CD14-positive monocyte (primary cell): ENCODE results near the gene CST9L. TPM values are rescaled to one million over a fixed set of nuclear protein-coding genes. Genes with fewer than 3 reads are reported as not detected.

ENCODE experiments used
- DNase-seq, 3 donors: peaks; one replicate each; pipeline ENCODE4 v3.0.0-alpha.2; 2011 to 2022
- H2AFZ ChIP-seq: 2 replicates; pipeline ENCODE4 v1.6.0; 2012; ENCODE audit warnings: mild to moderate bottlenecking, low read depth, low read length, inconsistent platforms; ENCODE audit not compliant: insufficient read depth, poor library complexity, severe bottlenecking
- H3K27ac ChIP-seq, 2 donors: 1 replicate in 1 of 2; 2 replicates in 1 of 2; pipeline ENCODE4 v1.5.1; 2012 to 2013; ENCODE audit warnings: low read length in 2 of 2, control low read depth in 1 of 2, inconsistent platforms in 1 of 2, low read depth in 1 of 2, mild to moderate bottlenecking in 1 of 2
- H3K27me3 ChIP-seq, 2 donors: one replicate each; pipeline versions ENCODE4 v1.6.0 to v1.6.1; 2011 to 2013; ENCODE audit warnings: low read length in 2 of 2; ENCODE audit not compliant: control insufficient read depth in 2 of 2, insufficient read depth in 2 of 2
- H3K36me3 ChIP-seq, 2 donors: replicated peaks in 1 of 2; 1 replicate in 1 of 2; 2 replicates in 1 of 2; pipeline versions ENCODE4 v1.5.1 to v1.6.1; 2012 to 2013; ENCODE audit warnings: low read length in 2 of 2, control low read depth in 1 of 2, inconsistent platforms in 1 of 2, mild to moderate bottlenecking in 1 of 2; ENCODE audit not compliant: insufficient read depth in 2 of 2, control insufficient read depth in 1 of 2
- H3K4me1 ChIP-seq, 2 donors: 1 replicate in 1 of 2; 2 replicates in 1 of 2; pipeline versions ENCODE4 v1.5.1 to v1.6.1; 2012 to 2013; ENCODE audit warnings: low read length in 2 of 2, control low read depth in 1 of 2, inconsistent platforms in 1 of 2, mild to moderate bottlenecking in 1 of 2, moderate library complexity in 1 of 2; ENCODE audit not compliant: insufficient read depth in 2 of 2, control insufficient read depth in 1 of 2
- H3K4me2 ChIP-seq: replicated peaks from 2 replicates; pipeline ENCODE3; 2012; ENCODE audit warnings: low read length, moderate library complexity, mild to moderate bottlenecking; ENCODE audit not compliant: poor library complexity, severe bottlenecking; ENCODE audit errors: extremely low read depth
- H3K4me3 ChIP-seq, 3 experiments: fragments of 200-600 bp in 1 of 3; sonication (generic) in 1 of 3; replicated peaks in 1 of 3; 1 replicate in 2 of 3; 2 replicates in 1 of 3; pipeline ENCODE4 v1.5.1; 2011 to 2013; ENCODE audit warnings: low read length in 3 of 3, mild to moderate bottlenecking in 3 of 3, control low read depth in 2 of 3, low read depth in 2 of 3, inconsistent platforms in 1 of 3, moderate library complexity in 1 of 3
- H3K79me2 ChIP-seq: 2 replicates; pipeline ENCODE4 v1.6.0; 2012; ENCODE audit warnings: mild to moderate bottlenecking, control low read depth, inconsistent platforms, low read length, moderate library complexity; ENCODE audit not compliant: insufficient read depth
- H3K9ac ChIP-seq: 2 replicates; pipeline ENCODE4 v1.6.0; 2017; ENCODE audit warnings: low read length, mild to moderate bottlenecking; ENCODE audit not compliant: insufficient read depth, poor library complexity, severe bottlenecking
- H3K9me3 ChIP-seq, 2 donors: replicated peaks in 1 of 2; 1 replicate in 1 of 2; 2 replicates in 1 of 2; pipeline versions ENCODE4 v1.5.1 to v1.6.1; 2012 to 2013; ENCODE audit warnings: low read length in 2 of 2, control low read depth in 1 of 2; ENCODE audit not compliant: control insufficient read depth in 1 of 2, insufficient read depth in 1 of 2
- H4K20me1 ChIP-seq: 2 replicates; pipeline ENCODE4 v1.6.0; 2012; ENCODE audit warnings: mild to moderate bottlenecking, low read length, control low read depth, moderate library complexity; ENCODE audit not compliant: insufficient read depth
- H3K27ac Mint-ChIP-seq, 7 donors: one replicate each; pipeline ENCODE4 v1.8.0; 2020; ENCODE audit warnings: mild to moderate bottlenecking in 7 of 7, mixed read lengths in 7 of 7, moderate library complexity in 6 of 7, inconsistent platforms in 2 of 7
- H3K27me3 Mint-ChIP-seq, 3 donors: one replicate each; pipeline ENCODE4 v1.8.0; 2021 to 2022; ENCODE audit warnings: low read depth in 3 of 3, mild to moderate bottlenecking in 3 of 3, mixed read lengths in 3 of 3, moderate library complexity in 3 of 3, inconsistent platforms in 1 of 3
- H3K36me3 Mint-ChIP-seq, 2 donors: one replicate each; pipeline ENCODE4 v1.8.0; 2020; ENCODE audit warnings: mixed read lengths in 2 of 2, inconsistent platforms in 1 of 2, mild to moderate bottlenecking in 1 of 2
- H3K4me1 Mint-ChIP-seq: one replicate; pipeline ENCODE4 v1.8.0; 2020; ENCODE audit warnings: mild to moderate bottlenecking, mixed read lengths
- H3K4me3 Mint-ChIP-seq, 2 donors: one replicate each; pipeline ENCODE4 v1.8.0; 2020; ENCODE audit warnings: mild to moderate bottlenecking in 2 of 2, mixed read lengths in 2 of 2, moderate library complexity in 1 of 2
- H3K9me3 Mint-ChIP-seq, 7 donors: one replicate each; pipeline ENCODE4 v1.8.0; 2020 to 2022; ENCODE audit warnings: mixed read lengths in 7 of 7, mild to moderate bottlenecking in 6 of 7, moderate library complexity in 6 of 7, inconsistent platforms in 2 of 7
- WGBS: methylation state at CpG from one replicate; pipeline ENCODE4 v1.1.5; 2013; ENCODE audit warnings: missing lambda C conversion rate; ENCODE audit not compliant: insufficient coverage; 5-methylcytosine and 5-hydroxymethylcytosine counted together
- intact Hi-C, 2 donors: fragments of 100-400 bp; cut with micrococcal nuclease; formaldehyde crosslinking; loops; one replicate each; pipeline versions ENCODE4 v1.15.0 to v1.15.1; 2023
- polyA plus RNA-seq, 3 donors: library from polyadenylated mRNA; depleted of rRNA in 1 of 3; unstranded in 2 of 3; stranded (reverse) in 1 of 3; fragments of 300-500 nt in 2 of 3; fragments of >200 nt in 1 of 3; fragmentation: Illumina TruSeq in 2 of 3; gene quantifications; 1 replicate in 2 of 3; 2 replicates in 1 of 3; pipeline ENCODE4 v1.2.3, GENCODE V29; 2012 to 2021
- TF ChIP-seq, protein P1 (sequence below): fragments of 200-600 bp; IDR thresholded peaks from one replicate; pipeline ENCODE4 v1.8.0; 2022; ENCODE audit warnings: antibody characterized with exemption, mild to moderate bottlenecking

CST9L gene
- polyA plus RNA-seq, 3 donors = not detected

DNA sequence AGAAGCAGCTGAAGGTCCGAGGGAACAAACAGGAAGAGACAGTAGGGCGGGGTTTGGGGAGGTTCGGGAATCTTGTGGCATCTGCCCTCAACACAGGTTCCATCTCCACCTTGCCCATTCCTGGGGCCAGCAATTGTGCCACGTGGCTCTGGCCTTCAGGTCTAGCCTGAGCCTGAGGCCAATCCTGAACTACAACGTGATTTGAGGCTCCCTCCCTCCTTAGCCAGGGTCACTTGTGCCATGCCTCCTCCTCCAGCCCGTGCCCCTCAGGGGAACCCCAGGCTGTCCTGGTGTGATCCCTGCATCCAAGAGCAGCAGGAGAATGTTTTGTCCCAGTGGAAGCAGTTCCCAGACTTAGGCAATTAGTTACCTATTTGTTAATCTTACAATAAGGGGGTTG lies 34.4 kb upstream of the CST9L start:
- no peaks in the 10 kb centered on the region for H3K9me3 Mint-ChIP-seq
- intact Hi-C loops = loop anchor here in 1 of 2 donors (2.0 to 5.0 kb wide), 2 partner anchors 62 to 235 kb away; no protein-coding TSS in a partner anchor
- WGBS = 69% methylated on average over 3 of the region's 6 CpGs

DNA sequence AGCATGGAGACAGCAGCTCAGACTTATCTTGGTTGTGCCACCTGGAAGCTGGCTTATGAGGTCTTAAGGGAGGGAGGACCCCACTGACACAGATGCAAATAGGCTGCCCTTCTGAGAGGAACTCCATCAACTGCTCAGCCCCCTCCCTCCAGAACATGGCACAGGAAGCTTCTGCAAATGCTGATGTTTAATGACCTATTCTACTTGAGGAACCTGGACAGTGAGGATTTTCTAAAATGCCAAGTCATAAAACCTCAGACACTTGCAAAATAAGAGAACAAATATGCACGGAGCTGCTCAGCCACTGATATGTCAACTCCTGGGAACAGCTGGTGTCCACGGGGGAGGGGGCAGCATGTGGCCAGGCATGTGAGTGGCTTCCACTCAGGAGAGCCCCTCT lies 34.0 kb upstream of the CST9L start:
- Histone ChIP-seq H2AFZ (peak overlapping the region; percentile 64), H3K9me3 (no peaks in the 10 kb centered on the region), H3K4me3 (peak overlapping the region in 1 of 3 experiments; percentile 63), H3K27me3 (peaks cover 2 to 10% of the 10 kb centered on the region in 2 donors), H3K79me2 (no peaks in the 10 kb centered on the region), H3K4me1 (peaks cover 34 to 35% of the 10 kb centered on the region in 2 donors), H3K4me2 (peak overlapping the region; percentile 68), H3K27ac (peak overlapping the region; percentile 58 to 80), H3K36me3 (no peaks in the 10 kb centered on the region), H4K20me1 (no peaks in the 10 kb centered on the region), H3K9ac (peak overlapping the region; percentile 49)
- WGBS = 0% methylated on average over 2 of the region's 2 CpGs
- H3K4me3 Mint-ChIP-seq = peak overlapping the region; percentile 71 to 90
- intact Hi-C loops = loop anchor here in 1 of 2 donors (2.0 to 5.0 kb wide), 2 partner anchors 61 to 235 kb away; no protein-coding TSS in a partner anchor
- H3K9me3 Mint-ChIP-seq = no peaks in the 10 kb centered on the region
- H3K27me3 Mint-ChIP-seq = peaks cover 6 to 17% (median 17%) of the 10 kb centered on the region in 3 donors
- DNase-seq = peak; percentile 69 to 79 (median 76)
- TF ChIP-seq, protein P1, sequence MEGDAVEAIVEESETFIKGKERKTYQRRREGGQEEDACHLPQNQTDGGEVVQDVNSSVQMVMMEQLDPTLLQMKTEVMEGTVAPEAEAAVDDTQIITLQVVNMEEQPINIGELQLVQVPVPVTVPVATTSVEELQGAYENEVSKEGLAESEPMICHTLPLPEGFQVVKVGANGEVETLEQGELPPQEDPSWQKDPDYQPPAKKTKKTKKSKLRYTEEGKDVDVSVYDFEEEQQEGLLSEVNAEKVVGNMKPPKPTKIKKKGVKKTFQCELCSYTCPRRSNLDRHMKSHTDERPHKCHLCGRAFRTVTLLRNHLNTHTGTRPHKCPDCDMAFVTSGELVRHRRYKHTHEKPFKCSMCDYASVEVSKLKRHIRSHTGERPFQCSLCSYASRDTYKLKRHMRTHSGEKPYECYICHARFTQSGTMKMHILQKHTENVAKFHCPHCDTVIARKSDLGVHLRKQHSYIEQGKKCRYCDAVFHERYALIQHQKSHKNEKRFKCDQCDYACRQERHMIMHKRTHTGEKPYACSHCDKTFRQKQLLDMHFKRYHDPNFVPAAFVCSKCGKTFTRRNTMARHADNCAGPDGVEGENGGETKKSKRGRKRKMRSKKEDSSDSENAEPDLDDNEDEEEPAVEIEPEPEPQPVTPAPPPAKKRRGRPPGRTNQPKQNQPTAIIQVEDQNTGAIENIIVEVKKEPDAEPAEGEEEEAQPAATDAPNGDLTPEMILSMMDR = no peak
- H3K27ac Mint-ChIP-seq = peak overlapping the region; percentile 89 to 97 (median 95)
- H3K4me1 Mint-ChIP-seq = peaks cover 45% of the 10 kb centered on the region
- H3K36me3 Mint-ChIP-seq = no peaks in the 10 kb centered on the region

More for the DNA sequence above, 34.4 kb upstream of the CST9L start:
- peaks cover 40% of the 10 kb centered on the region for H3K4me1 Mint-ChIP-seq
- Histone ChIP-seq H2AFZ (peak overlapping the region; percentile 64), H3K9ac (peak overlapping the region; percentile 49), H3K36me3 (no peaks in the 10 kb centered on the region), H3K4me1 (peaks cover 30 to 31% of the 10 kb centered on the region in 2 donors), H3K4me3 (peak overlapping the region in 1 of 3 experiments; percentile 63), H3K79me2 (no peaks in the 10 kb centered on the region), H4K20me1 (no peaks in the 10 kb centered on the region), H3K27me3 (peaks cover 2 to 10% of the 10 kb centered on the region in 2 donors), H3K4me2 (peak overlapping the region; percentile 68), H3K27ac (peak overlapping the region; percentile 58 to 80), H3K9me3 (no peaks in the 10 kb centered on the region)
- no peak for DNase-seq
- peaks cover 6 to 17% (median 15%) of the 10 kb centered on the region in 3 donors for H3K27me3 Mint-ChIP-seq
- H3K27ac Mint-ChIP-seq = peak overlapping the region; percentile 89 to 97 (median 95)
- H3K36me3 Mint-ChIP-seq = no peaks in the 10 kb centered on the region
- peak overlapping the region; percentile 71 to 90 for H3K4me3 Mint-ChIP-seq
- TF ChIP-seq, protein P1 = no peak
